CD4-positive, alpha-beta T cell (primary cell): ENCODE results near the gene ST3GAL3. TPM values are rescaled to one million over a fixed set of nuclear protein-coding genes. Genes with fewer than 3 reads are reported as not detected.

Experiments used
- ATAC-seq: fragments of 200-7000 bp; cut with Tn5 transposase; one replicate; pipeline ENCODE4 v1.10.0; 2022; ENCODE audit warnings: mild to moderate bottlenecking; ENCODE audit not compliant: poor library complexity
- CTCF ChIA-PET: fragments of 350-600 bp; sonication (Branson Sonifier 250); formaldehyde crosslinking; loops from one replicate; lab custom pipeline; 2021; ENCODE audit warnings: antibody characterized with exemption, inconsistent platforms; lab: Charles Lee
- POLR2A ChIA-PET: fragments of 350-600 bp; sonication (Branson Sonifier 250); formaldehyde crosslinking; loops from one replicate; lab custom pipeline; 2021; ENCODE audit warnings: antibody characterized with exemption, inconsistent platforms; lab: Charles Lee
- DNase-seq, 14 experiments: peaks; one replicate each; pipeline ENCODE4 v3.0.0-alpha.2; 2013 to 2020; ENCODE audit warnings: mixed read lengths in 2 of 14
- H3K27ac ChIP-seq, 2 donors: one replicate each; pipeline versions ENCODE4 v1.5.1 to v1.7.0; 2013; ENCODE audit warnings: low read length in 2 of 2, low read depth in 1 of 2, mild to moderate bottlenecking in 1 of 2
- H3K27me3 ChIP-seq, 2 experiments: 1 replicate in 1 of 2; 2 replicates in 1 of 2; pipeline versions ENCODE4 v1.6.1 to v1.7.0; 2013; ENCODE audit warnings: low read length in 2 of 2, control low read depth in 1 of 2, mild to moderate bottlenecking in 1 of 2, moderate library complexity in 1 of 2; ENCODE audit not compliant: insufficient read depth in 2 of 2, control insufficient read depth in 1 of 2
- H3K36me3 ChIP-seq: one replicate; pipeline ENCODE4 v1.6.1; 2013; ENCODE audit warnings: low read length, control low read depth; ENCODE audit not compliant: insufficient read depth
- H3K4me1 ChIP-seq: one replicate; pipeline ENCODE4 v1.6.1; 2013; ENCODE audit warnings: low read length, control low read depth; ENCODE audit not compliant: insufficient read depth
- H3K4me3 ChIP-seq: one replicate; pipeline ENCODE4 v1.5.1; 2013; ENCODE audit warnings: mild to moderate bottlenecking, low read length, moderate library complexity
- H3K9me3 ChIP-seq, 2 experiments: 1 replicate in 1 of 2; 2 replicates in 1 of 2; pipeline versions ENCODE4 v1.6.1 to v1.7.0; 2013; ENCODE audit warnings: low read length in 2 of 2, mild to moderate bottlenecking in 2 of 2, control low read depth in 1 of 2, moderate library complexity in 1 of 2; ENCODE audit not compliant: control insufficient read depth in 1 of 2, insufficient read depth in 1 of 2
- H3K27ac Mint-ChIP-seq: one replicate; pipeline ENCODE4 v1.8.0; 2020; ENCODE audit warnings: mixed read lengths
- H3K27me3 Mint-ChIP-seq: one replicate; pipeline ENCODE4 v1.8.0; 2021; ENCODE audit warnings: mixed read lengths
- H3K36me3 Mint-ChIP-seq: one replicate; pipeline ENCODE4 v1.8.0; 2021; ENCODE audit warnings: low read depth, mixed read lengths
- H3K4me1 Mint-ChIP-seq: one replicate; pipeline ENCODE4 v1.8.0; 2021; ENCODE audit warnings: low read depth, mixed read lengths
- H3K4me3 Mint-ChIP-seq: one replicate; pipeline ENCODE4 v1.8.0; 2020; ENCODE audit warnings: mild to moderate bottlenecking, mixed read lengths
- H3K9me3 Mint-ChIP-seq: one replicate; pipeline ENCODE4 v1.8.0; 2020; ENCODE audit warnings: mixed read lengths
- intact Hi-C, 2 experiments: fragments of 100-400 bp; cut with DNase I in 1 of 2; cut with micrococcal nuclease in 1 of 2; formaldehyde crosslinking; loops; one replicate each; pipeline versions ENCODE4 v1.15.1 to v1.9.0; 2023 to 2025; cut with DNase I, micrococcal nuclease
- total RNA-seq, 174 experiments: library from RNA in 2 of 174; stranded (reverse) in 2 of 174; gene quantifications; one replicate each; pipeline ENCODE4 v1.2.3 and lab custom pipeline; 2021 to 2026
- TF ChIP-seq, protein P1 (sequence below): fragments of 200-600 bp; IDR thresholded peaks from one replicate; pipeline ENCODE4 v1.8.0; 2022; ENCODE audit warnings: antibody characterized with exemption, mild to moderate bottlenecking

The ST3GAL3 gene
- total RNA-seq, 2 experiments from 2014 or later, result 17.6 to 20.5 TPM

GRCh38 chr1:43688109-43688387 lies 19.3 kb upstream of the ST3GAL3 start:
- Mint-ChIP-seq H3K36me3 (peaks cover 31% of the 10 kb centered on the region), H3K9me3 (no peaks in the 10 kb centered on the region), H3K4me1 (no peaks in the 10 kb centered on the region), H3K4me3 (no peak overlapping the region), H3K27me3 (no peaks in the 10 kb centered on the region), H3K27ac (no peak overlapping the region)
- ChIA-PET CTCF (no interaction called here), POLR2A (interaction anchor here (0.9 kb wide), 1 partner anchor 19 kb away, joined by 3 read pairs; no protein-coding TSS in a partner anchor)
- Histone ChIP-seq H3K36me3 (peaks cover 93% of the 10 kb centered on the region), H3K9me3 (no peaks in the 10 kb centered on the region), H3K4me3 (no peak overlapping the region), H3K27ac (no peak overlapping the region), H3K4me1 (no peaks in the 10 kb centered on the region), H3K27me3 (no peaks in the 10 kb centered on the region)
- ATAC-seq, result no peak
- no peak for DNase-seq
- intact Hi-C loops, result no loop called here
- TF ChIP-seq, protein P1, sequence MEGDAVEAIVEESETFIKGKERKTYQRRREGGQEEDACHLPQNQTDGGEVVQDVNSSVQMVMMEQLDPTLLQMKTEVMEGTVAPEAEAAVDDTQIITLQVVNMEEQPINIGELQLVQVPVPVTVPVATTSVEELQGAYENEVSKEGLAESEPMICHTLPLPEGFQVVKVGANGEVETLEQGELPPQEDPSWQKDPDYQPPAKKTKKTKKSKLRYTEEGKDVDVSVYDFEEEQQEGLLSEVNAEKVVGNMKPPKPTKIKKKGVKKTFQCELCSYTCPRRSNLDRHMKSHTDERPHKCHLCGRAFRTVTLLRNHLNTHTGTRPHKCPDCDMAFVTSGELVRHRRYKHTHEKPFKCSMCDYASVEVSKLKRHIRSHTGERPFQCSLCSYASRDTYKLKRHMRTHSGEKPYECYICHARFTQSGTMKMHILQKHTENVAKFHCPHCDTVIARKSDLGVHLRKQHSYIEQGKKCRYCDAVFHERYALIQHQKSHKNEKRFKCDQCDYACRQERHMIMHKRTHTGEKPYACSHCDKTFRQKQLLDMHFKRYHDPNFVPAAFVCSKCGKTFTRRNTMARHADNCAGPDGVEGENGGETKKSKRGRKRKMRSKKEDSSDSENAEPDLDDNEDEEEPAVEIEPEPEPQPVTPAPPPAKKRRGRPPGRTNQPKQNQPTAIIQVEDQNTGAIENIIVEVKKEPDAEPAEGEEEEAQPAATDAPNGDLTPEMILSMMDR, result no peak

DNA sequence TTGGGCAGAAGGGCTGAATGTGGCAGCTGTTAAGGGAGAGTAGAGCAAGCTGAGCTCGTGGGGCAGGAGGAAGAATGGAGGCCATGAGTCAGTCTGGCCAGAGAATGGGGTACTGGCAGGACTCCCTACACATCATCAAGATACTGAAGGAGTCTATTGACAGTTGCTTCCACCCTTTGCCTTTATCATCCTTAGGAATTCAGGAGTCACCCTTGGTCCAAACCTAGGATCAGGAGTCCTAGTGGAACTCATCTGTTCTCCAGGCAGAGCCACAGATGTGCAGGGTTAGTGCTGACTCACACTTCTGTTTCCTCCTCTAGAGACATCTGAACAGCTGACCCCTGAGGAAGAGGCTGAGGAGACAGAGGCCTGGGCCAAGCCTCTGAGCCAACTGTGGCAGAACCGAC lies 18.7 kb upstream of the ST3GAL3 start:
- no peak for DNase-seq
- ChIA-PET CTCF (no interaction called here), POLR2A (no interaction called here)
- Histone ChIP-seq H3K4me3 (no peak overlapping the region), H3K27ac (no peak overlapping the region), H3K27me3 (no peaks in the 10 kb centered on the region), H3K4me1 (no peaks in the 10 kb centered on the region), H3K9me3 (no peaks in the 10 kb centered on the region), H3K36me3 (peaks cover 93% of the 10 kb centered on the region)
- H3K27ac Mint-ChIP-seq, result no peak overlapping the region
- ATAC-seq, result no peak
- intact Hi-C loops, result no loop called here
- H3K27me3 Mint-ChIP-seq, result no peaks in the 10 kb centered on the region
- TF ChIP-seq, protein P1, result no peak
- no peak overlapping the region for H3K4me3 Mint-ChIP-seq
- H3K4me1 Mint-ChIP-seq, result no peaks in the 10 kb centered on the region
- H3K9me3 Mint-ChIP-seq, result no peaks in the 10 kb centered on the region
- H3K36me3 Mint-ChIP-seq, result peaks cover 25% of the 10 kb centered on the region

- H3K36me3 ChIP-seq, result peaks cover 93% of the 10 kb centered on the region
- no peaks in the 10 kb centered on the region for H3K4me1 Mint-ChIP-seq
- H3K27ac Mint-ChIP-seq, result no peak overlapping the region
- H3K9me3 ChIP-seq, result no peaks in the 10 kb centered on the region
- H3K27me3 ChIP-seq, result no peaks in the 10 kb centered on the region
- no peaks in the 10 kb centered on the region for H3K9me3 Mint-ChIP-seq
- no peak for ATAC-seq
- H3K4me3 Mint-ChIP-seq, result no peak overlapping the region
- no peak overlapping the region for H3K4me3 ChIP-seq
- ChIA-PET CTCF (no interaction called here), POLR2A (no interaction called here)
- no peaks in the 10 kb centered on the region for H3K4me1 ChIP-seq
- intact Hi-C loops, result no loop called here
- no peak for DNase-seq
- TF ChIP-seq, protein P1, result no peak
- H3K27ac ChIP-seq, result no peak overlapping the region
- peaks cover 18% of the 10 kb centered on the region for H3K36me3 Mint-ChIP-seq
- H3K27me3 Mint-ChIP-seq, result no peaks in the 10 kb centered on the region
Measured at GRCh38 chr1:43689289-43689688, 18.0 kb upstream of the ST3GAL3 start.
